HG02884 (cell line): ENCODE results near the gene SLC25A33.

Experiments used
- ATAC-seq: cut with Tn5 transposase; IDR thresholded peaks from one replicate; pipeline ENCODE4 v1.9.1; 2021; ENCODE audit warnings: mild to moderate bottlenecking, moderate library complexity; ENCODE audit not compliant: unreplicated experiment

SLC25A33 gene

DNA sequence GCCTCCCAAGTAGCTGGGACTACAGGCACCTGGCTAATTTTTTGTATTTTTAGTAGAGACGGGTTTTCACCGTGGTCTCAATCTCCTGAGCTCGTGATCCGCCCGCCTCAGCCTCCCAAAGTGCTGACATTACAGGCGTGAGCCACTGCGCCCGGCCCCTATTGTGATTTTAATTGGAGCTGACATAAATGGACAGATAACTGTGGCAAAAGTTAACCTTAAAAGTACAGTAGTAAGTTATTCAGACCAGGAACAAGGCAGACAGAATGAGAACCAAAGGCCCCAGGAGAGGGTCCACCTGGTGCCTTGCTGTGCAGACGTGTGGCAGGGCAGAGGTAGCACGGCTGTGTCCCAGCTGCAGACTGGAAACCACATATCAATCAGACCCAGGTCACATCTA, 60.5 kb downstream of the SLC25A33 start:
- no peak for ATAC-seq

DNA sequence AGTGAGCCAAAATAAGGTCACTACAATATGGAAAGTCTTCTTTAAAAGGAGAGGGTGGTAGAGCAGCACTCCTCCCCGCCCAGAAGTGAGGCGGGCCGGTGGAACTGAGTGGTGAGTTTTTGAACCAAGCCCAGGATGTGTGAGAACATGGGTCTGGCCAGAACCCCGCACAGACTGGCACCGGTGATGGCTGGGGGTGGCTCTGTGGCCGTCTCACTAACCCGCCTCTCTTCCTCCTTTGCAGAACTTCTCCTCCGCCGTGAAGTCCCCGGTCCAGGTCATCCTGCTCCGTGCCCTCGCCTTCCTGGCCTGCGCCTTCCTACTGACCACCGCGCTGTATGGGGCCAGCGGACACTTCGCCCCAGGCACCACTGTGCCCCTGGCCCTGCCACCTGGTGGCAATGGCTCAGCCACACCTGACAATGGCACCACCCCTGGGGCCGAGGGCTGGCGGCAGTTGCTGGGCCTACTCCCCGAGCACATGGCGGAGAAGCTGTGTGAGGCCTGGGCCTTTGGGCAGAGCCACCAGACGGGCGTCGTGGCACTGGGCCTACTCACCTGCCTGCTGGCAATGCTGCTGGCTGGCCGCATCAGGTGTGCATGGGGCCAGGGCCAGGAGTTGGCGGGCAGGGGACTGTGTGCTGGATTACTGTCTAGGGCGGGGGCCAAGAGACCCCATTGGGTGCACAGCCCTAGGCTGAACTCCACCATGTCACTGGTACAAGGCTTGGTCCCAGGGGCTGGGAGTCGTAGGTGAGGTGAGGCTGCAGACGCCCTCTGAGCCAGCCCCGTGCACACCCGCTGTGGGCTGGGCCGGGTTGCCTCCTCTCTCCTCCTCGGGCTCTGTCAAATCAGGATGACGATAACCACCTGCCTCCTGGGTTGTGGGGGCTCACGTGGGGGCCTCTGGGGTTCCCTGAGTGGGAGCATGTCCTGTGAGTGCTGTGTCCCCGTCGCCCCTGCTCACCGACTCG, 61.9 kb downstream of the SLC25A33 start:
- ATAC-seq, result no peak

DNA sequence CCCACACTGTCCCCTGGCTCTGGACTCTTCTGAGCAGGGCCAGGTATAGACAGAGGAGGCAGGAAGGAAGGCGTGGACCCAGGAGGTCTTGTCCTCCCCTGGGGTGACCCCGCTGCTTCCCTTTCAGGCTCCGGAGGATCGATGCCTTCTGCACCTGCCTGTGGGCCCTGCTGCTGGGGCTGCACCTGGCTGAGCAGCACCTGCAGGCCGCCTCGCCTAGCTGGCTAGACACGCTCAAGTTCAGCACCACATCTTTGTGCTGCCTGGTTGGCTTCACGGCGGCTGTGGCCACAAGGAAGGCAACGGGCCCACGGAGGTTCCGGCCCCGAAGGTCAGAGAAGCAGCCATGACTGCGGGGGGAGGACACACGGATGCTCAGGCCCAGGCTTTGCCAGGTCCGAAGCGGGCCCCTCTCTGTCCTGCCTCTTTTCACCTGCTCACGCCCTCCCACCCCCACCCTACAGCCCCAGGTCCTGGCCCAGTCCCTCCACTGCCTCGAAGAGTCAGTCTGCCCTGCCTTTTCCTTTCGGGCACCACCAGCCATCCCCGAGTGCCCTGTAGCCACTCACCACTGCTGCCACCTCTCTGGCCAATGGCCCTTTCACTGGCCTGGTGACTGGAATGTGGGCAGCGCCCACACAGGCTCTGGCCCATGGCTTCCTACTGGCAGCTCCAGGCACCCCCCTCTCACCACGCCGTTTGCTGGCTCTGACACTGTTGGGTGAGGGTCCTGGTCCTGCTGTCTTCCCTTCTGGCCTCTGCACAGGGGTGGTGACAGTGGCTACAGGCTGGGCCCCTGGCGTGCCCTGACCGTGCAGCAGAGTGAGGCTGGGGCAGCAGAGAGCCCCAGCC, 62.9 kb downstream of the SLC25A33 start:
- ATAC-seq, result no peak

DNA sequence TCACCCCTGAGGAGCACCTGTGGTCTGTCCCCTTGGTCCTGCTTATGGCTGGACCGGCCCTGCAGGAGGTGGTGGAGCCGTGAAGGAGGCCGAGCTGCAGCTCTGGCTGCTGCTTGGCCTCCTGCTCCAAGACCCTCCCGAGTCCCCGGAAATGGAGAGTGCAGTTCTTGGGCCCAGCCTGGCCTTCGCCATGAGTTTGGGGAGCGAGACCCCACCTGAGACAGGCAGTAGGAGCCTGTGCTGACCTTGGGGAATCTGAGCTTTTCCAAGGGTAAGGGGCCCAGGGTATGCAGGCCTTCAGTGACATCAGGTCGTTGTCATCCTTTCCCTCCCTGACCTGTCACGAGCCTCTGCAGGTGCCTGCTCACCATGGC, 63.5 kb downstream of the SLC25A33 start:
- ATAC-seq, result no peak

DNA sequence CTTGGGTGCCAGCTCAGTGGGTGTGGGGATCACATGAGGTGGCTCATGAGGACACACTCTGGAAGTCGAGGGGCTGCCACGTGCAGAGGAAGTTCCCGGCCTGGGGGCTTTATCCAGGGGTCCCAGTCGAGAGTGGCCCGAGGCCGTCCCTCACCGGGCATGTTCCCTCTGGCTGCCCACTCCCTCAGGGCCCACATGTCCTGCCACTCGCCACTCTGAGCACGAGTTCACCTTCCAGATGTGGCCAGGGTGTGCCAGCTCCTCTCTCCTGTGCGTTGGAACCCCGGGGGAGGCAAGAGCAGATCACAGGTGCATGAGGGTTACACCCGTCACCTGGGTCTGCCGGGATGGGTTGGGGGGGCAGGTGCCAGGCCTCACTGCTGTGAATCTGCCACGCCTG, 64.0 kb downstream of the SLC25A33 start:
- ATAC-seq, result no peak

DNA sequence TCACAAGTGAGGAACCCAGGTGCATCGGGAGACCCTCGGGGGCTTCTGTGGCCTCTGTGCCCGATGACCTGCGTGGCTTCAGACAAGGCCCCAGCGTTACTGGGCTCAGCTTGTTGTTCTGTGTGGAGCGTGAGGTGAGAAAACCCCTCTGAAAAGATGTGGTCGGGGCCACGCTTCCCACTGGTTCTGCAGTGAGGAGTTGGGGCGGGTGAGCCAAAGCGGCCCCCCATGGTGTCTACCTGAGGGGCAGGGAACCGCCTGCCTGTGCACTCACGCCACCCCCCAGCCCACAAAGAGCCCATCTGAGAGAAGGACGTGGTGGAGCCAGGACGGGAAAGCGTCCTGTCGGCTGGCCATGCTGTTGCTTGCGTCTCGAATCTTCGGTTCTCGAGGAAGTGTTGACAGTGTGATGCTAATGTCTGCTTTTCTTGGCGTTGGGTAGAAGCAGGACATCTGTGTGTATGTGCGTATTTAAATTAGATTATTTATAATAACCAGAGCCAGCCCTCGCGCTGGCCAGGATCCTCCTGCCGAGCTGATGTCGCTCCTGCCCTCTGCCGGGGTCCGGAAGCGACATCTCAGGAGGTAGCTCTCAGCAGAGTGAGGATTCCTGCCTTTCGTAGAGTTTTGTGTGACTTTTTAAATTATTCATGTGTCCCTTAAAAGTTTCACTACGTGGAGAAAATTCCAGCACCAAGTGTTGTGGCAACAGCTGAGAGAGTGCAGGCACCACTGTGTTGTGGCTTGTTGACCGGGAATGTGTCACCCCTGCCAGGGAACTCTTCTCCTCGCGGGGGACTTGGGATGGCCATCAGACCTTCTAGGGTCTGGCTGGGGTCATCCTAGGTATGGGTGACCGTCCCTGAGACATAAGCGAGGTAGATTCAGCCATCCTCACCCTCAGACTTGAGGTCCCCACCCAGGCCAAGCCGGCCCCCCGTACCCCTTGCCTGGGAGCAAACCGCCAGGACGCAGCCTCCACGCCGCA, 64.8 kb downstream of the SLC25A33 start:
- ATAC-seq, result no peak

DNA sequence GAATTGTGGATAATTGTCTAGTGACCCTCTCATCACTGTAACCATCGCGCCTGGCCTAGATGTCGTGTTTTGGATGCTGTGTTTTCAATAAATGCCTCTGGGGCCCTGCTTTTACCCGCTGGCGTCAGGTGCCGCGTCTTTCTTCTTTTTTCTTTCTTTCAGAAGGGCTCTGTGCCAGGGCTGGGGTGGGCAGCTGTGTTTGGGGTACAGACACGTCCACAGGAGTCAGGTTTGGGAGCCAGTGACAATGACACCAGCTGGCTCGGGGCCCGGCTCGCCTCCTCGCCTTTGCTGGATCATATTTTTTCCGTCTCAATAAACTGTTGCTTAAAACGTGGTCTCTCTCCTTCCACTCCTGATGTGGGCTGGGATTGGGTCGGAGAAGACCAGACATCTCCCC, 65.6 kb downstream of the SLC25A33 start:
- ATAC-seq, result no peak

DNA sequence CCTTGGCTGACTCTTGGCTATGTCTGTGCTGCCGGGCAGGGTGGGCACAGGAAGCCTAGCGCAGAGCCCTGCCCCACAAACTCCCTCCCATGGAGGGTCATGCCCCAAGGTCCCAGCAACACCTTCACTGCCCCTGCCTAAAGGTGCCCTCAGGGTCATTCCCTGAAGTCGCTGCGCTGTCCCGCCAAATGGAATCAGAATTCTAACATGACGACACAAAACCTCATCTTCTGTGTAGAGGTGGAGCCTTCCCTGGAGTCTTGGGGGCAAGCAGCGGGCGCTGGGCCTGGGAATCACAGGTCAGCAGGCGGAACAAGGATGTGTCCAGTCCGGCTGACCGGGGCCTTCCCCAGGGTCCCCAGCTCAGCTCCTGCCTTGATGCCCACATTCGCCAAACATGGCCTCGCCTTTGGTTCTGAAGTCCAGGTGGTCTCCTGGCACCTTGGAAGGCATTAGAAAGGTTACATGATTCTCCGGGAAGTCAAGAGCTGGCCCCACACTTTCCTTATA, 66.7 kb downstream of the SLC25A33 start:
- ATAC-seq, result no peak

DNA sequence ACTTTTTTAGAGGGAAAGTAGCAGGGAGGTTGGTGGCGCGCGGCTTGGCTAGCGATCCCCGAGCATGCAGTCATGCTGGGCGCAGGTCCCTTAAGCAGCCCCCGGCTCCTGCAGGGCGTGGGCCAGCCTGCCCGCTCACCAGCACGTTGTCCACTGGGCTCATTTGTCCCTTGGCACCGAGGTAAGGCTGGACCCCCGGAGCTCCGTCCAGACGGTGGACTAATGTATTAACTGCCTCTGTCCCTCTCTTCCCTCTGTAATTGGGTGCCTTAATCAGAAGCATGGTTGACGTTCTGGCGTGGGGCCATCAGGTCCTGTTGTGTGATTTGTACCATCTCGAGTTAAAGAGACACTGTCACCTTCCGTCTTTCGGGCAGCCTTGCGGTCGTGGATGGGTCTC, 67.2 kb downstream of the SLC25A33 start:
- no peak for ATAC-seq

DNA sequence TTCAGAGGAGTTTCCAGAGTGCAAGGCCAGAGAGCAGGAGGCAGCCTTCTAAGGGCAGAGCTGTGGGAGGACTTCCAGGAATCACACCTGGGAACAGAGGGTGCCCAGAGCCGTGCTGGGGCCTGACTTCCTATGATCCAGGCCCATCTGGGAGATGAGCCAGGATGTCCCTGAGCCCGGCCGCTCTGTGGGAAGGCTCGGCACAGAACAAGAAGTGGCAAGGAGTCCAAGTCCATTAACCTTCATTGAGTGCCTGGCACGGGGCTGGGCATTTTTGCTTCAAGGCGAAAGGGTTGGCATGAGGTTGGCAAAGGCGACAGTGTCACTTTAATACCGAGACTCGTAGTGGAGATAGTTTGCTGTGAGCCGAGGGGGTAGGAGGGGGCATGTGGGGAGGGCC, 67.7 kb downstream of the SLC25A33 start:
- no peak for ATAC-seq

DNA sequence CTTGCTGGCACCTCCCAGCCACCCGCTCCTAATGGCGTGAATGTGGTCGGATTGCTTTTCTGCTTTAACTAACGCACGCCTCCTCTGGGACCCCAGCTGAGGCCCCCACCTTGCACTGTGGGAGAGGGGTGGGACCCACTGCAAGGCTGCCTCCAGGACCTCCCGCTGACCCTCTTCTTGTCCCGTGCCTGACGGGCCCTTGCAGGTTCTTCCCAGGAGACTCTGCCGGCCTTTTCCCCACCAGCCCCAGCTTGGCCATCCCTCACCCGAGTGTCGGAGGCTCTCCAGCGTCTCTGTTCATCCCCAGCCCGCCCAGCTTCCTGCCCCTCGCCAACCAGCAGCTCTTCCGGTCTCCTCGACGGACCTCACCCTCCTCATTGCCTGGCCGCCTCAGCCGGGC, 68.1 kb downstream of the SLC25A33 start:
- ATAC-seq, result no peak

DNA sequence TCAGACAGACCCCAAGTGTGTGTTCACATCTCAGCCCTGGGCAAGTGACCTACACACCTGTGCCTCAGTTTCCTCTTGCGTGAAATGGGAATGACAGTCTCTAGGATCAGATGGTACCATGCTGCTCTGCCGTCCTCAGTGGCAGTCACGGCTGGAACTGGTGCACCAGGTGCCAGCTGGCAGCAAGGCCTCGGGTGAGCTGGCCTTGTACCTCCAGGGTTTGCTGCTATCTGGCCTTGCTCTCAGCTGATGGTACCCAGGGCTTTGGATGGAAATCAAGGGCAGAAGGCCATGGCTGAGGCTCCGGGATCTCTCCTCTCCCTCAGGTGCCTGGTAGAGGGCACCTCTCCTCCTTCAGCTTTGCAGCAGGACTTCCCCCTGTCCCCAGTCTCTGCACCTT, 70.7 kb downstream of the SLC25A33 start:
- no peak for ATAC-seq

DNA sequence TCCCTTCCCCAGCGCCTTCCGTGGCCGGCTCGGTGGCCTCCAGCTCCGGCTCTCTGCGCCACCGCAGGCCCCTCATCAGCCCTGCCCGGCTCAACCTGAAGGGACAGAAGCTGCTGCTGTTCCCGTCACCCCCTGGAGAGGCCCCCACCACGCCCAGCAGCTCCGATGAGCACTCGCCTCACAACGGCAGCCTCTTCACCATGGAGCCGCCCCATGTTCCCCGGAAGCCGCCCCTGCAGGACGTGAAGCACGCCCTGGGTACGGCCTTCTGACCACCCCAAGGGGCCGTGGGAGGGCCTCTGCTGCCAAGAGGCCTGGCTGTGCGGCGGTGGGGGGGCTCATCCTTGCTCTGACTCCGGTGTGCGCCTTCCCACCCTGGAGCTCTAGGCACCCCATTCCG, 71.3 kb downstream of the SLC25A33 start:
- ATAC-seq, result no peak

DNA sequence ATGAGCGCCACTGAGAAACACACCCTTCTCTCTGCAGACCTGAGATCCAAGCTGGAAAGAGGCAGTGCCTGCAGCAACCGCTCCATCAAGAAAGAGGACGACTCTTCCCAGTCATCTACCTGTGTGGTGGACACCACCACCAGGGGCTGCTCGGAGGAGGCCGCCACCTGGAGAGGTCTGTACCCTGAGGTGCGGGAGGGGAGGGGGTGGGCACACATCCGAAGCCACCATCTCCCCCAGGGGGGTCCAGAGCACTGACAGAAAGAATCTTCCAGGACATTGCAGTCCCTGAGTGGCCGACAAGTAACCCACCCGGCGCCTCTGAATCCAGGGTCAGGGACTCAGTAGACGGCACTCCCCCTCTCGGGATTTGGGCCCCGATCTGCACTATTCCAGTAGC, 72.5 kb downstream of the SLC25A33 start:
- ATAC-seq, result no peak

DNA sequence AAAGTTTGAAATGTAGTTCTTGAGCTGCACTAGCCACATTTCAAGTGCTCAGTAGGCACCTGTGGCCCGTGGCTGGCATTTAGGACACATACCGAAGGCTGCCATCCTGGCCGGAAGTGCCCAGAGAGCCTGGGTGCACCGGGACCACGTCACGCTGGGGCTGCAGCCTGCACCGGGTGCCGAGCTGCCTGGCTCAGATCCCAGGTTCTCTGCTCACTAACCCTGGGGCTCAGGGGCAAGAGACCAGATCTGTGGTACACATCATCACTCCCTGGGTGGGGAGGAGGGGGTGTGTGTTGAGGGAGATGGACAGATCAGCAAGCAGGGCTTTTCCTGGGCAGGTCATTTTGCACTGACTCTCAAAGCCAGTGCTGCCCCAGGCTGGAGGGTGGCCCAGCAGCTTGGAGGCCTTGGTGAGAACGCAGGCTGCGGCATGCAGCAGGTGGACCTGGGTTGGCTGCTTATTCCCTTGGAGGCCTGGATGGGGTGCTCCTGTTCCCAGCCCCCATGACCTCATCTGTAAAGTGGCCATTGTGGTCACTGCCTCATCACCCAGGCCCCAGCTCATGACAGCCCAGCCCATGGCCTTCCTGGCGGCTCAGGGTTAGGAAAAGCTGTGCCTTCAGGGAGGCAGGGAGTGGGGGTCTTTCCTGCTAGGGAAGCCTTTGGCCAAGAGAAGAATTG, 73.0 kb downstream of the SLC25A33 start:
- no peak for ATAC-seq

DNA sequence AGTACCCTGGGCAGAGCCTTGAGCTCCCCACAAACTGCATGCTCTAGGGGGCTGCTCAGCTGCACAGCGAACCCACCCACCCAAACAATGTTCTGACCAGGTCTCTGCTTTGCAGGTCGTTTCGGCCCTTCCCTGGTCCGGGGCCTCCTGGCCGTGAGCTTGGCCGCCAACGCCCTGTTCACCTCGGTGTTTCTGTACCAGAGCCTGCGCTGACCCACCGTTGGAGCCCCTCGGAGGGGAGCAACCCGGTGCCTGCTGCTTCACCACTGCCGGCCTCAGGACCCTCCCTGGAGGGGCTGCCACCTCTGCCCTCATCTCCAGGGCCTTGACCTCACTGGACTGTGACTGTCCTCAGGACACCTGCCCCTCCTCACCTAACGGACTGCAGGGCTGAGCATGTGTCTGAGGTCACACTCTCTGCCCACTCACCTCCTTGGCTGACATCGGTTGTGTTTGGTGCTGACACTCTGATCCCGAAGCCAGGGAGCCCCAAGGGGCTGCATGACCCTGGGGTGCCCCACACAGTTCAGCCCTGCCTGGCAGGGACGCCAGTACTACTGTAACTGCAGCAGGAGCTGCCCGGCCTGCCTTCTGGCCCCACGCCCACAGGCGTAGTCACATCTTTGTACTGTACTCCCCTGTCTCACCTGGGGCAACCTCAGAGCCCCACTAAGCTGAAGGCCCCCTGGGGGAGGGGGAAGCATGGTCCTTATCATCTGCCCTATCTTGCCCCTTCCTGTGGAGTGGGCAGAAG, 73.8 kb downstream of the SLC25A33 start:
- ATAC-seq, result no peak

DNA sequence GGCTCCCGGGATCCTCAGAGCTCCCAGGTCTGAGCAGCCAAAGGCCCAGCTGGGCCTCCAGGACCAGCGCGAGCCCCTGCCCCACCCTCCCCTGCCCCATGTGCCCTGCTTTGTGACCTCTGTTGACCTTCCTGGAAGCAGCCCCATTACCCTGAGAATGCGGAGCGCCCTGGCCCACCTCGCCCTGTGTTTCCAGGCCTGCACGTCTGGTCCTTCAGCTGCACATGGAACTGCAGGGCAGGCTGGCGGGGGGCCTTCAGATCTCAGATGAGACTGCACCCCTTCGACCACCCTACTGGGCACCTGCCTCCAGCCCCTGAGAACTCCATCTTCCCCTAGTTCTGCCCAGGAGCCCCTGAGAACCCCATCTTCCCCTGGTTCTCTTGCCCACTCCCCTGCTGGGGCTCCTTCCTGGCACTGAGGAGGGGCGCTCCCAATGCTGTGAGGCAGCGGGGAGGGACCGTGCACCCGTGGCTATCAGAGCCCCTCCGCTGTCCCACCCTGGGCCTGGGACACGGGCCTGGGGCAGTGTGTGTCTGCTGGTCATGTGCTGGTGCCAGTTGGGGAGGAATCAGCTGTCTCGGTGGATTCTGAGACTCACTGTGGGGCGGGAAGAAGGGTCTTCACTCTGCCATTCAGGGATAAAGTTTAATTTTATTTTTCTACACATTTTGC, 74.5 kb downstream of the SLC25A33 start:
- ATAC-seq, result no peak

DNA sequence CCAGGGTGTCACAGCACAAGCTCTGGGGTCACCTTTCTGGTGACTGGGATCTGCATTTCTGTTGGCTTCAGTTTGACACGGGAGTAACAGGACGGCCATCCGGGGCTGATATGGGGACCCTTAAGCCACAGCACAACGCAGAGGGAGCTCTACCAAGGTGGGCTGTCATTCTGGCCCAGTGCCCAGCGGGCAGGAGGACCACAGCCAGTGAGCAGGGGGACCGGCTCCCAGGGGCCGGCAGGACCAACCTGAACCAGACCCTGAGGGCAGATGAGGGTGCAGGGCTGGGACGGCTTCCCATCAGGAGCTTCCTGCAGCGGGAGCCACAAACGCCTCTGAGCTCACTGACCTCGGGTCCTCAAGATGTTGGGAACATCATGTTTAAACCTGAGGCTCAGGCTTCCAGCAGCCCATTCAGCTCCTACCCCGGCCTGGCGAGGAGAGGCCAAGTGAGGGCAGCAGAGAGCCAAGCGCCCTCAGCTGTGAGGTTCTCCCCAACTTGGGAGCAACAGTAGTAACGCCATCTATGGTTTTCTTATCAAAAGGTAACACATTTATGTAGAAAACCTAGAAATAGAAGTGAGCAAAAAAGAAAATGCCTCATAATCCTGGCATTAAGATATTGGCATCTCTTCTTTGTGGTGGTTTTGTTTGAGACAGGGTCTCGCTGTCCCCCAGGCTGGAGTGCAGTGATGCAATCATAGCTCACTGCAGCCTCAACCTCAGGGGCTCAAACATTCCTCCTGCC, 76.2 kb downstream of the SLC25A33 start:
- ATAC-seq, result no peak
